GM12878 (cell line): ENCODE results near the gene APOL4. TPM values are rescaled to one million over a fixed set of nuclear protein-coding genes. Genes with fewer than 3 reads are reported as not detected.

Experiments used
- ATAC-seq: fragments of 200-7000 bp; cut with Tn5 transposase; 3 replicates; pipeline ENCODE4 v1.9.1; 2020; ENCODE audit warnings: mild to moderate bottlenecking, moderate library complexity
- BruUV-seq: library from RNA; stranded (reverse); fragments of 400-500 nt; replicated peaks from 2 replicates; lab custom pipeline; 2021; lab: Mats Ljungman, UMichigan
- CTCF ChIA-PET: fragments of 300-600 bp; sonication (Branson Sonifier 250); formaldehyde crosslinking; extraction: SDS; loops from one replicate; lab custom pipeline; 2021; ENCODE audit warnings: inconsistent platforms; lab: Yijun Ruan, JAX
- POLR2A ChIA-PET: fragments of 350-600 bp; formaldehyde crosslinking; extraction: SDS; loops from one replicate; lab custom pipeline; 2021; ENCODE audit warnings: inconsistent platforms; lab: Charles Lee
- RAD21 ChIA-PET: fragments of 300-600 bp; sonication (Branson Sonifier 250); formaldehyde crosslinking; loops from one replicate; lab custom pipeline; 2023; ENCODE audit warnings: antibody characterized with exemption; ENCODE audit not compliant: unreplicated experiment; lab: Charles Lee
- SMC1A ChIA-PET: fragments of 300-600 bp; sonication (Branson Sonifier 250); formaldehyde crosslinking; loops from one replicate; lab custom pipeline; 2023; ENCODE audit not compliant: unreplicated experiment, uncharacterized antibody; lab: Charles Lee
- DNase-seq: peaks from one replicate; pipeline ENCODE4 v3.0.0-alpha.2; 2011; ENCODE audit warnings: low read depth, low spot score
- FAIRE-seq: peaks from 3 replicates; lab custom pipeline; 2011; peaks lifted over from hg19 to GRCh38; lab: Jason Lieb, UNC
- H2AFZ ChIP-seq: 2 replicates; pipeline ENCODE4 v1.6.0; 2011; ENCODE audit warnings: low read depth, low read length, control low read depth; ENCODE audit not compliant: control insufficient read depth
- H3K27ac ChIP-seq: 2 replicates; pipeline ENCODE4 v1.5.1; 2011; ENCODE audit warnings: control low read depth; ENCODE audit not compliant: control insufficient read depth, insufficient read depth
- H3K27me3 ChIP-seq, 2 experiments: replicated peaks in 1 of 2; 2 replicates each; pipeline versions ENCODE4 v1.6.0 to v1.6.1; 2011; ENCODE audit warnings: low read length in 1 of 2; ENCODE audit not compliant: control insufficient read depth in 2 of 2, insufficient read depth in 2 of 2
- H3K36me3 ChIP-seq, 2 experiments: 2 replicates each; pipeline ENCODE4 v1.5.1; 2011; ENCODE audit warnings: low read length in 1 of 2; ENCODE audit not compliant: control insufficient read depth in 2 of 2, insufficient read depth in 2 of 2
- H3K4me1 ChIP-seq: 2 replicates; pipeline ENCODE4 v1.6.1; 2011; ENCODE audit warnings: mild to moderate bottlenecking, low read length, moderate library complexity, mixed read lengths; ENCODE audit not compliant: control insufficient read depth, insufficient read depth
- H3K4me2 ChIP-seq: 2 replicates; pipeline ENCODE4 v1.6.0; 2011; ENCODE audit warnings: control low read depth; ENCODE audit not compliant: control insufficient read depth, insufficient read depth
- H3K4me3 ChIP-seq: fragments of 200-600 bp; sonication (generic); 2 replicates; pipeline ENCODE4 v1.5.1; 2016
- H3K79me2 ChIP-seq: 2 replicates; pipeline ENCODE4 v1.6.0; 2011; ENCODE audit warnings: low read length; ENCODE audit not compliant: control insufficient read depth, insufficient read depth
- H3K9ac ChIP-seq: 2 replicates; pipeline ENCODE4 v1.8.0; 2011; ENCODE audit warnings: low read length, control low read depth, mixed read lengths; ENCODE audit not compliant: control insufficient read depth, insufficient read depth
- H3K9me3 ChIP-seq: replicated peaks from 3 replicates; pipeline ENCODE4 v1.5.1; 2011; ENCODE audit warnings: mild to moderate bottlenecking, low read length; ENCODE audit not compliant: control insufficient read depth, insufficient read depth
- H4K20me1 ChIP-seq: 2 replicates; pipeline ENCODE4 v1.6.0; 2011; ENCODE audit not compliant: control insufficient read depth, insufficient read depth
- BRCA1 ChIP-seq: IDR thresholded peaks from 2 replicates; pipeline ENCODE4 v1.6.1; 2011; ENCODE audit warnings: low read depth, low read length, improper control_type of control experiment
- CTCF ChIP-seq, 3 experiments: IDR thresholded peaks in 2 of 3; conservative IDR thresholded peaks in 1 of 3; 2 replicates each; pipeline ENCODE4 v1.5.1; 2011; ENCODE audit warnings: low read depth in 3 of 3, low read length in 3 of 3, mild to moderate bottlenecking in 3 of 3, control low read depth in 2 of 3, moderate library complexity in 2 of 3, inconsistent platforms in 1 of 3, mixed read lengths in 1 of 3; ENCODE audit not compliant: control insufficient read depth in 2 of 3, insufficient read depth in 1 of 3; ENCODE audit errors: extremely low read depth in 1 of 3
- ELK1 ChIP-seq: IDR thresholded peaks from 2 replicates; pipeline ENCODE4 v1.6.1; 2012; ENCODE audit warnings: low read depth, low read length, improper control_type of control experiment
- NFYA ChIP-seq: IDR thresholded peaks from 2 replicates; pipeline ENCODE4 v1.6.1; 2011; ENCODE audit warnings: low read depth, mild to moderate bottlenecking, low read length, improper control_type of control experiment, borderline replicate concordance
- NR2C1 ChIP-seq: fragments of 450-650 bp; IDR thresholded peaks from 2 replicates; pipeline ENCODE4 v1.6.1; 2017; ENCODE audit warnings: antibody characterized with exemption, mild to moderate bottlenecking, moderate library complexity
- PKNOX1 ChIP-seq: fragments of 450-650 bp; IDR thresholded peaks from 2 replicates; pipeline ENCODE4 v1.6.1; 2016; ENCODE audit warnings: mild to moderate bottlenecking
- RAD21 ChIP-seq: IDR thresholded peaks from 2 replicates; pipeline ENCODE4 v1.6.1; 2011; ENCODE audit warnings: mild to moderate bottlenecking, low read depth, low read length, moderate library complexity; ENCODE audit not compliant: insufficient read depth
- RELB ChIP-seq: fragments of 450-650 bp; IDR thresholded peaks from 2 replicates; pipeline ENCODE4 v1.6.1; 2017; ENCODE audit warnings: low read depth, mild to moderate bottlenecking, moderate library complexity
- RFX5 ChIP-seq: IDR thresholded peaks from 2 replicates; pipeline ENCODE4 v1.6.1; 2011; ENCODE audit warnings: low read depth, low read length, improper control_type of control experiment
- SIX5 ChIP-seq: IDR thresholded peaks from 2 replicates; pipeline ENCODE4 v1.6.1; 2011; ENCODE audit warnings: mild to moderate bottlenecking, low read depth, low read length, moderate library complexity; ENCODE audit not compliant: severe bottlenecking
- SMC3 ChIP-seq: IDR thresholded peaks from 2 replicates; pipeline ENCODE4 v1.6.1; 2011; ENCODE audit warnings: low read length, improper control_type of control experiment, borderline replicate concordance
- SRF ChIP-seq, 2 experiments: IDR thresholded peaks; 2 replicates each; pipeline ENCODE4 v1.6.1; 2011; ENCODE audit warnings: low read depth in 2 of 2, low read length in 2 of 2, mild to moderate bottlenecking in 1 of 2, moderate library complexity in 1 of 2
- YY1 ChIP-seq: IDR thresholded peaks from 2 replicates; pipeline ENCODE4 v1.6.1; 2011; ENCODE audit warnings: low read depth, mild to moderate bottlenecking, low read length
- ZNF207 ChIP-seq: fragments of 450-650 bp; IDR thresholded peaks from 2 replicates; pipeline ENCODE4 v1.6.1; 2014; ENCODE audit warnings: antibody characterized with exemption, mild to moderate bottlenecking, borderline replicate concordance
- WGBS: methylation state at CpG from one replicate; pipeline ENCODE4 v1.1.6; 2016; ENCODE audit warnings: low lambda C conversion rate; ENCODE audit not compliant: insufficient replicate concordance, insufficient coverage; ENCODE audit errors: missing lambda C conversion rate; 5-methylcytosine and 5-hydroxymethylcytosine counted together
- in situ Hi-C: fragments of 300-500 bp; cut with MboI; formaldehyde crosslinking; loops from 9 replicates; pipeline ENCODE4 v1.14.3; 2018; ENCODE audit warnings: mixed read lengths
- intact Hi-C: fragments of 100-400 bp; cut with micrococcal nuclease; formaldehyde crosslinking; loops from one replicate; pipeline ENCODE4 v1.14.2; 2022; ENCODE audit not compliant: unreplicated experiment
- polyA plus RNA-seq, 11 experiments: library from polyadenylated mRNA; depleted of rRNA in 4 of 11; unstranded in 6 of 11; stranded (reverse) in 5 of 11; fragments of >200 nt; fragmentation: Nextera tagmentation in 4 of 11; fragmentation: Illumina TruSeq in 1 of 11; extraction: Ambion mirVana in 4 of 11; extraction: Trizol in 1 of 11; gene quantifications; 1 replicate in 1 of 11; 2 replicates in 10 of 11; pipeline versions ENCODE4 v1.2.1 to v1.2.3, GENCODE V29; 2011 to 2016; ENCODE audit warnings: inconsistent platforms in 2 of 11, missing spikeins in 2 of 11, low read depth in 1 of 11
- total RNA-seq, 4 experiments: library from RNA; depleted of rRNA in 3 of 4; stranded (reverse); fragments of >200 nt in 3 of 4; fragmentation: Illumina TruSeq in 1 of 4; extraction: Trizol in 1 of 4; gene quantifications; 2 replicates each; pipeline versions ENCODE4 v1.2.1 to v1.2.3, GENCODE V29; 2013 to 2021

APOL4 gene
- total and polyA plus RNA-seq, 10 of the 15 experiments (the other 5 are each of a cell fraction or from before 2014, with no cell fraction given) = 0.03 to 0.24 (median 0.19) TPM; not detected in 7

GRCh38 chr22:36144886-36145541 is 56.6 kb downstream of the APOL4 start:
- SMC1A ChIA-PET = interaction anchor here (0.9 to 3.5 kb wide), 8 partner anchors 9 to 133 kb away, joined by 3 to 53 read pairs (median 4); no protein-coding TSS in a partner anchor
- no peak overlapping the region for H2AFZ ChIP-seq
- in situ Hi-C loops = loop anchor here (5.0 kb wide), 1 partner anchor 37 kb away; no protein-coding TSS in a partner anchor
- TF ChIP-seq SMC3 (peak; percentile 72), ZNF207 (no peak), SIX5 (no peak), SRF (IDR thresholded peaks at IDR 0.05; ENCODE audit: low read depth in 2 of 2, low read length in 2 of 2) (no peak), NR2C1 (no peak), YY1 (0 out of 2 replicates have a peak, but pooled peaks have one; percentile 22), ELK1 (no peak), RFX5 (no peak), RELB (no peak), BRCA1 (no peak), PKNOX1 (peak; percentile 26; the same call in 1 of the 2 replicates), CTCF (IDR thresholded peaks at IDR 0.05 in 2 of 3, conservative IDR thresholded peaks at IDR 0.05 in 1 of 3; ENCODE audit: control insufficient read depth in 2 of 3, extremely low read depth in 1 of 3, insufficient read depth in 1 of 3, low read depth in 3 of 3, low read length in 3 of 3) (peak; percentile 60 to 71 (median 67)), RAD21 (peak; percentile 77), NFYA (no peak)
- FAIRE-seq (peak; percentile 92), ATAC-seq (peak; percentile 90), DNase-seq (no peak)
- POLR2A ChIA-PET = interaction anchor here (0.7 kb wide), 2 partner anchors 48 to 327 kb away, joined by 3 to 8 read pairs; no protein-coding TSS in a partner anchor
- WGBS = 64% methylated on average over 7 of the region's 12 CpGs
- H3K4me2 ChIP-seq = no peak overlapping the region
- peaks cover 11 to 25% of the 10 kb centered on the region in 2 experiments; a peak in 3 of 4 replicates for H3K36me3 ChIP-seq
- CTCF ChIA-PET = interaction anchor here (0.7 to 7.4 kb wide), 18 partner anchors 11 to 133 kb away, joined by 3 to 129 read pairs (median 4); no protein-coding TSS in a partner anchor
- H3K79me2 ChIP-seq = no peaks in the 10 kb centered on the region
- no TSS peak for BruUV-seq
- intact Hi-C loops = loop anchor here (1.0 kb wide), 1 partner anchor 35 kb away; no protein-coding TSS in a partner anchor
- no peak overlapping the region for H3K9ac ChIP-seq
- no peaks in the 10 kb centered on the region for H3K27me3 ChIP-seq
- no peaks in the 10 kb centered on the region for H4K20me1 ChIP-seq
- no peak overlapping the region for H3K4me3 ChIP-seq
- no peaks in the 10 kb centered on the region for H3K9me3 ChIP-seq
- H3K4me1 ChIP-seq = no peaks in the 10 kb centered on the region
- RAD21 ChIA-PET = interaction anchor here (0.7 to 2.0 kb wide), 9 partner anchors 14 to 192 kb away, joined by 3 to 31 read pairs (median 4); partner anchors contain the start of gene APOL2
- no peak overlapping the region for H3K27ac ChIP-seq
